ENCODE data around the gene RAB8B.
"Not testable (repeated sequence)": the region's sequence is repeated elsewhere in the genome, so short reads cannot be mapped to it uniquely, and the experiment has no call there.

The RAB8B gene

GRCh38 chr15:63186065-63186464 lies 3.3 kb upstream of the RAB8B start:
- no peak for DNase-seq

GRCh38 chr15:63187589-63188226 lies 1.7 kb upstream of the RAB8B start:
- DNase-seq: no peak

GRCh38 chr15:63188247-63188925 lies 1.0 kb upstream of the RAB8B start:
- no peak for DNase-seq

GRCh38 chr15:63189941-63190768 lies 749 bp downstream of the RAB8B start:
- DNase-seq: peak in 1 of 2 donors; percentile 48

GRCh38 chr15:63190769-63191649 lies 1.6 kb downstream of the RAB8B start:
- DNase-seq: no peak

- DNase-seq: peak in 1 of 2 donors; percentile 68
Measured at GRCh38 chr15:63191895-63192618, 2.7 kb downstream of the RAB8B start.

GRCh38 chr15:63192619-63193206 lies 3.3 kb downstream of the RAB8B start:
- no peak for DNase-seq

GRCh38 chr15:63194302-63194701 lies 4.9 kb downstream of the RAB8B start:
- no peak for DNase-seq

- no peak for DNase-seq
Measured at GRCh38 chr15:63194880-63195568, 5.6 kb downstream of the RAB8B start.

GRCh38 chr15:63195569-63196015 lies 6.2 kb downstream of the RAB8B start:
- peak in 1 of 2 donors; percentile 45 for DNase-seq

- no peak for DNase-seq
Measured at GRCh38 chr15:63196842-63197241, 7.4 kb downstream of the RAB8B start.

- DNase-seq: no peak
Measured at GRCh38 chr15:63197626-63198025, 8.2 kb downstream of the RAB8B start.

GRCh38 chr15:63198371-63199250 lies 9.2 kb downstream of the RAB8B start:
- peak in 1 of 2 donors; percentile 18 for DNase-seq

- no peak for DNase-seq
Measured at GRCh38 chr15:63200464-63201249, 11.3 kb downstream of the RAB8B start.

- DNase-seq: no peak
Measured at GRCh38 chr15:63202861-63203260, 13.5 kb downstream of the RAB8B start.

- DNase-seq: peak in 1 of 2 donors; percentile 87
Measured at GRCh38 chr15:63203451-63204090, 14.2 kb downstream of the RAB8B start.

GRCh38 chr15:63206079-63206478 lies 16.7 kb downstream of the RAB8B start:
- DNase-seq: no peak

GRCh38 chr15:63208824-63209223 lies 19.4 kb downstream of the RAB8B start:
- DNase-seq: not testable (repeated sequence)
